Stimulated activated CD4-positive, alpha-beta T cell treated with anti-CD3 and anti-CD28 coated beads, Interleukin-15, amount 100 ng/mL, for 1 hour (primary cell): ENCODE measurements around the gene CLDN25.

Experiments
- DNase-seq, 2 donors: peaks; one replicate each; pipeline ENCODE4 v3.0.0-alpha.2; 2020; ENCODE audit warnings: low read depth in 1 of 2, low spot score in 1 of 2

Gene CLDN25

DNA sequence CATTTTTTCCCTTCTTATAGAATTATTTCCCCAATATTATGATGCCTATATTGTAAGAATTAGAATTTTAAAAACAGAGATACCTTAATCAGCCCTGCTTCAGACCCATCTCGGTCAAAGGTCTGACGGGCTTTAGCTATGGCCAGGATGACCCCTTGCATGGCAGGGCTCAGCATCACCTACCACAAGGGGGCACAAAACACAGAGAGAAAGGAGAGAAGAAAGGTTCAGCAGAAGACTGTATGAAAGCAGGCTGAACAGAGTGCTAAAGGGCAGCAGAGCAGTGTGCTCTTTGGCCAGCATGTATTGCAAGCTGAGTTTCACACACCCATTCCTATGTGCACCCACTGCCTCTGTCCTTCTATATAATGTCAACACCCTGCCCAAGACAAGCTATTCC, 26.8 kb downstream of the CLDN25 start:
- DNase-seq, result no peak

DNA sequence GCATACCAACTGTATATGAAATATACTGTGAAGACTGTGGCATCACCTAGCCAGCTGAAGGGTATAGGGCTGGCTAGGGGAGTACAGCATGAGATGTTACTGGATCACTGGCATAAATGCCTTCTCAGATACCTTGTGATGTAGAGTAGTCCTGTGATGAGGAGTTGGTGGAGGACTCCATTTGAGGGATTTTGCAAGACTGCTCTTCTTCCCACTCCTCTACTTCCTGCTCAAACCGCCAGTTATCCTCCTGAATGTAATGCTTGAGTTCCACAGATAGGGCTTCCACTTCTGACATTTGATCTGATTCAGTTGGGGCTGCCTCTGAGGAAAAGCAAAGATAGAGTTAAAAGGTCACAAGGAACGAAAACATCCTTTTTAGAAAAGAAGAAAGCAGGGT, 29.3 kb downstream of the CLDN25 start:
- DNase-seq, result no peak

DNA sequence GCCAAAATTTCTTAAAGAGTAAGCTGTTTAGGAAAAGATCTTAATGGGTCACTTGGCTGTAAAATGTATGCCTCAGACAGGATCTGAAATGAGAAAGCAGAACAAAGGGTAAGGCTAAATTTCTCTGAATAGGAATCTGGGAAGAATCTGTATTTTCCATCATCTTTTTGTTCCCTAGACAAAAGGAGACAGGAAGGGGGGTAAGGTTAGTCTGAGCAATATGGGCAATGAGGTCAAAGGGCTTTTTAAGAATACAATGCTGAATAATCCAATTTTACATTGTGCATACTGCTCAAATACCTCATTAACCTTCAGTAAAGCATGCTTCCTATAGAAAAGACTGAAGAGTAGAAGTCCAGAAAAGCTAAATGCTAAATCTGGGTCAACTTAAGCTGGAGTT, 34.6 kb downstream of the CLDN25 start:
- no peak for DNase-seq

DNA sequence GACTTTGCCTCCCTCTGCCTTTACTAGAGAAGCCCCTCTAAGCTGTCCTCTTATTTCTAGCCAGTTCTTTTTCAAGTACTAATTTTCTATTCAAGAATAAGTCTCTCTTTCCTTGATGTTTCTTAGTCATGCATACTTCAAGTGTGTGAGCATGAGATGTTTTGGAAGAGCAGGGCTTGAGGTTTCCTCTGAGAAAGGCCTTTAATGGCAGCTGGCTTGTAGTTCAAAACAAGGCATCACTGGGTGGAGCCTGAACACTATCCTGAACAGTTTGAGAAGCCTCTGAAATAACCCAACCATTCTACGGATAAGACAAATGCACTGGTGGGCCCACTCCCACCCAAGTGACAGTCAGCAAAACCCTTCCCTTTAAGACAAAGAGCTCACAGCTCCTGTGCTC, 37.6 kb downstream of the CLDN25 start:
- no peak for DNase-seq

DNA sequence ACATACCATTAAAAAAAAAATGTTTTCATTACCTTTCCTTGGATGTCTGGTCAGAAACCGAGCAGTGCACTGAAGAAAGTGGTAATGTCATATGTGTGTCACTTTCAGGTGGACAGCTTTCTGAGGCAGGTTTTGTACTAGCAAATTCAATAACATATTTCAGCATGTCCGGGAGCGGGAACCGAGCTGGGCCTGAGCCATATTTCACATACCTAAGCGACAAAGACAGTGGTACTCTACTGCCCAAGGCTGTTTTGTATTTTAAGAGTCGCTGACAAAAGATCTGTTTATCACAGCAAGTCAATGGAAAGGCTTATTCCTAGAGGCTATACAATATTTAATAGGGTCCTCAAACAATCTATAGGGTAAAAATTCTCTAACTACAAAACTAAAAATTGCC, 38.0 kb downstream of the CLDN25 start:
- DNase-seq, result no peak

DNA sequence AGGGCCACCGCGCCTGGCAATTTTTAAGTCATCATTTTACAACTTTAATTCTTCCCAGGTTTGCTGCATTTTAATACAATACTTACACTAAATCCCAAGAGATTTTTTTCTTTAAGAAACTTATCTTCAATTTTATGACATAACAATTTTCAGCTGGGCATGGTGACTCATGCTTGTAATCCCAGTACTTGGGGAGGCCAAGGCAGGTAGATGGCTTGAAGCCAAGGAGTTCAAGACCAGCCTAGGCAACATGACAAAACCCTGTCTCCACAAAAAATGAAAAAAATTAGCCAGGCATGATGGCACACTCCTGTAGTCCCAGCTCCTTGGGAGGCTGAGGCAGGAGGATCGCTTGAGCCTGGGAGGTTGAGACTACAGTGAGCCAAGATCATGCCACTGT, 38.8 kb downstream of the CLDN25 start:
- no peak for DNase-seq

DNA sequence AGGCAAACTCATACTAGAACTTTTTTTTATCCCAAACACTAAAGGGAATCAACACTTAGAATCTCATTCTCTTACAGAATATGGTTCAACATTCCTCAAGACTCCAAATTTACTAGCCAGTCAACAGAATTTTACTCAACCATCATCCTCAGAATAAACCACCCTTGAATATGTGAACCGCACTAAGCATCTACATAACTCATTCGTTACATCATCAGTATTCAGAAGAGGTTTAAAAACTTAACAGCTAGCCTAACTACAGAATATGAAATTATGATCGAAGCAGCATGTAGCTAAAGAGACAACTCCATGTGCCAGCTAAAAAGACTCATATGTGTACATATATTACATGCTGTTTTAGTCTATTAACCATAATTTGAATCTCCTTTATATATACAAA, 47.9 kb downstream of the CLDN25 start:
- DNase-seq, result no peak

DNA sequence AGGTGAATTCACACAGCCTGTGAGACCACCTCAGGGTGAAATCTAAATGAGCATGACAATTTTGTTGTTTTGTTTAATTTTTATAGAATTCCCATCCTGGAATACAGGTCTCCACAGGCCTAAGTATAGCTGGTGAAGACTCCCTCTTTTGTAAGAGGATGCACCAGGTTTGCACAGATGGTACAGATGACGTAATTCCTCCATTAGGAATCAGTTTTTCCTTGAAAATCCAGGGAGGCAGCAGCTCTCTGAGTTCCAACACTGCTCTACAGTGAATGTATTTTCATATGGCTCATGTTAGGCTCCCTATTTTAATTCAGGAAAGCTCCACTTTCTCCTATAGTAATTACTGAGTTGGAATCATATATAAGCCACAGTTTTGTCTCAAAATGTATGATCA, 48.6 kb downstream of the CLDN25 start:
- no peak for DNase-seq

DNA sequence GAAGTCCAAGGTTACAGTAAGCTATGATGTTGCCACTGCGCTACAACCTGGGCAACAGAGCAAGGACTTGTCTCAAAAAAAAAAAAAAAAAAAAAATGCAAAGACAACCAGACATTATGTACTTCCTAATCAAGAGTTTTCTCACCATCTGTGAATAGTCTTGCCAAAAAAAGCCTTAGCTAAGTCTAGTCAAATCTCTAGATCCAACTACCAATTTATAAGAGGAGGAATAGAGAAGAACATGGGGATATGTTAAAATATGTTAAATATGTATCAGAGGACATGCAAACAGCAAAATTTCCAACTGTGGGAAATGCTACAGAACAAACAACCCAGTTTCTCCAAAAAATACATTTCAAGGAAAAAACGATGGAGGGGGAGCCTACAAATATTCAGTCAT, 50.2 kb downstream of the CLDN25 start:
- no peak for DNase-seq
